HFF-Myc (cell line): Measurements from ENCODE around the gene FKBP14.

Experiments used
- DNase-seq: peaks from one replicate; pipeline ENCODE4 v3.0.0-alpha.2; 2011; ENCODE audit warnings: low read depth; ENCODE audit errors: extremely low read depth
- H3K4me3 ChIP-seq: replicated peaks from 2 replicates; pipeline ENCODE4 v1.5.1; 2011; ENCODE audit warnings: low read depth, mild to moderate bottlenecking, control low read depth, low read length
- CTCF ChIP-seq: IDR thresholded peaks from 2 replicates; pipeline ENCODE4 v1.5.1; 2012; ENCODE audit warnings: mild to moderate bottlenecking, low read depth, low read length, control low read depth; ENCODE audit errors: missing control alignments

The FKBP14 gene

GRCh38 chr7:30026229-30027064, at the start of gene FKBP14:
TSS of gene FKBP14 (minus strand) at chr7:30026702. CDS start at chr7:30026508, 194 bp downstream.
- no peak for TF ChIP-seq CTCF
- H3K4me3 ChIP-seq: peak within 1 kb of the TSS; percentile 89
- peak; percentile 99 for DNase-seq

GRCh38 chr7:30074422-30075030, 48.0 kb upstream of the FKBP14 start:
- no peak overlapping the region for H3K4me3 ChIP-seq
- no peak for DNase-seq
- peak; percentile 37 for TF ChIP-seq CTCF

- no peak overlapping the region for H3K4me3 ChIP-seq
- DNase-seq: no peak
- no peak for TF ChIP-seq CTCF
Observed at GRCh38 chr7:30072735-30073134, 46.2 kb upstream of the FKBP14 start.

GRCh38 chr7:30070052-30070451, 43.5 kb upstream of the FKBP14 start:
- no peak for DNase-seq
- no peak overlapping the region for H3K4me3 ChIP-seq
- no peak for TF ChIP-seq CTCF

GRCh38 chr7:30069096-30069867, 42.8 kb upstream of the FKBP14 start:
- TF ChIP-seq CTCF: no peak
- H3K4me3 ChIP-seq: no peak overlapping the region
- no peak for DNase-seq

- DNase-seq: no peak
- no peak for TF ChIP-seq CTCF
Observed at GRCh38 chr7:30068117-30068516, 41.6 kb upstream of the FKBP14 start.

More at GRCh38 chr7:30068117-30068516, 41.6 kb upstream of the FKBP14 start:
- H3K4me3 ChIP-seq: no peak overlapping the region
